ENCODE results near the gene TP53I11. TPM values are rescaled to one million over a fixed set of nuclear protein-coding genes. Genes with fewer than 3 reads are reported as not detected.

Gene TP53I11
- total RNA-seq, 1 donor from 2014 or later: 19.8 TPM

- DNase-seq (ENCODE audit: low read depth): no peak
- no peak for TF ChIP-seq CTCF (IDR thresholded peaks at IDR 0.05; ENCODE audit: insufficient read depth, low read length, poor library complexity, severe bottlenecking)
- Histone ChIP-seq H3K4me3 (ENCODE audit: low read depth, low read length) (no peak overlapping the region), H3K27me3 (ENCODE audit: control insufficient read depth, insufficient read depth, low read length) (no peaks in the 10 kb centered on the region), H3K36me3 (ENCODE audit: control insufficient read depth, insufficient read depth, low read length) (no peaks in the 10 kb centered on the region)
Measured at GRCh38 chr11:44943118-44943517, 7.6 kb downstream of the TP53I11 start.

- no peak for TF ChIP-seq CTCF (IDR thresholded peaks at IDR 0.05; ENCODE audit: insufficient read depth, low read length, poor library complexity, severe bottlenecking)
- H3K4me3 ChIP-seq (ENCODE audit: low read depth, low read length): no peak overlapping the region
- DNase-seq (ENCODE audit: low read depth): no peak
- no peaks in the 10 kb centered on the region for H3K36me3 ChIP-seq (ENCODE audit: control insufficient read depth, insufficient read depth, low read length)
- no peaks in the 10 kb centered on the region for H3K27me3 ChIP-seq (ENCODE audit: control insufficient read depth, insufficient read depth, low read length)
Measured at GRCh38 chr11:44942029-44942955, 8.4 kb downstream of the TP53I11 start.

- TF ChIP-seq CTCF (IDR thresholded peaks at IDR 0.05; ENCODE audit: insufficient read depth, low read length, poor library complexity, severe bottlenecking): no peak
- no peak overlapping the region for H3K4me3 ChIP-seq (ENCODE audit: low read depth, low read length)
- H3K36me3 ChIP-seq (ENCODE audit: control insufficient read depth, insufficient read depth, low read length): no peaks in the 10 kb centered on the region
- no peaks in the 10 kb centered on the region for H3K27me3 ChIP-seq (ENCODE audit: control insufficient read depth, insufficient read depth, low read length)
- no peak for DNase-seq (ENCODE audit: low read depth)
Measured at GRCh38 chr11:44941259-44942021, 9.2 kb downstream of the TP53I11 start.

- no peak for TF ChIP-seq CTCF (IDR thresholded peaks at IDR 0.05; ENCODE audit: insufficient read depth, low read length, poor library complexity, severe bottlenecking)
- H3K4me3 ChIP-seq (ENCODE audit: low read depth, low read length): no peak overlapping the region
- no peaks in the 10 kb centered on the region for H3K36me3 ChIP-seq (ENCODE audit: control insufficient read depth, insufficient read depth, low read length)
- no peaks in the 10 kb centered on the region for H3K27me3 ChIP-seq (ENCODE audit: control insufficient read depth, insufficient read depth, low read length)
- DNase-seq (ENCODE audit: low read depth): no peak
Measured at GRCh38 chr11:44940835-44941234, 9.8 kb downstream of the TP53I11 start.

- Histone ChIP-seq H3K4me3 (ENCODE audit: low read depth, low read length) (no peak overlapping the region), H3K36me3 (ENCODE audit: control insufficient read depth, insufficient read depth, low read length) (no peaks in the 10 kb centered on the region), H3K27me3 (ENCODE audit: control insufficient read depth, insufficient read depth, low read length) (no peaks in the 10 kb centered on the region)
- DNase-seq (ENCODE audit: low read depth): no peak
- TF ChIP-seq CTCF (IDR thresholded peaks at IDR 0.05; ENCODE audit: insufficient read depth, low read length, poor library complexity, severe bottlenecking): no peak
Measured at GRCh38 chr11:44940404-44940803, 10.3 kb downstream of the TP53I11 start.

Measured in kidney epithelial cell (primary cell).